CD14-positive monocyte (primary cell): ENCODE measurements around the gene ADGB. TPM values are rescaled to one million over a fixed set of nuclear protein-coding genes. Genes with fewer than 3 reads are reported as not detected.
A peak's percentile ranks its signal among the peaks of the same experiment; 100 is the strongest.

Source experiments
- DNase-seq, 3 donors: peaks; one replicate each; pipeline ENCODE4 v3.0.0-alpha.2; 2011 to 2022
- H2AFZ ChIP-seq: 2 replicates; pipeline ENCODE4 v1.6.0; 2012; ENCODE audit warnings: mild to moderate bottlenecking, low read depth, low read length, inconsistent platforms; ENCODE audit not compliant: insufficient read depth, poor library complexity, severe bottlenecking
- H3K27ac ChIP-seq, 2 donors: 1 replicate in 1 of 2; 2 replicates in 1 of 2; pipeline ENCODE4 v1.5.1; 2012 to 2013; ENCODE audit warnings: low read length in 2 of 2, control low read depth in 1 of 2, inconsistent platforms in 1 of 2, low read depth in 1 of 2, mild to moderate bottlenecking in 1 of 2
- H3K27me3 ChIP-seq, 2 donors: one replicate each; pipeline versions ENCODE4 v1.6.0 to v1.6.1; 2011 to 2013; ENCODE audit warnings: low read length in 2 of 2; ENCODE audit not compliant: control insufficient read depth in 2 of 2, insufficient read depth in 2 of 2
- H3K36me3 ChIP-seq, 2 donors: replicated peaks in 1 of 2; 1 replicate in 1 of 2; 2 replicates in 1 of 2; pipeline versions ENCODE4 v1.5.1 to v1.6.1; 2012 to 2013; ENCODE audit warnings: low read length in 2 of 2, control low read depth in 1 of 2, inconsistent platforms in 1 of 2, mild to moderate bottlenecking in 1 of 2; ENCODE audit not compliant: insufficient read depth in 2 of 2, control insufficient read depth in 1 of 2
- H3K4me1 ChIP-seq, 2 donors: 1 replicate in 1 of 2; 2 replicates in 1 of 2; pipeline versions ENCODE4 v1.5.1 to v1.6.1; 2012 to 2013; ENCODE audit warnings: low read length in 2 of 2, control low read depth in 1 of 2, inconsistent platforms in 1 of 2, mild to moderate bottlenecking in 1 of 2, moderate library complexity in 1 of 2; ENCODE audit not compliant: insufficient read depth in 2 of 2, control insufficient read depth in 1 of 2
- H3K4me2 ChIP-seq: replicated peaks from 2 replicates; pipeline ENCODE3; 2012; ENCODE audit warnings: low read length, moderate library complexity, mild to moderate bottlenecking; ENCODE audit not compliant: poor library complexity, severe bottlenecking; ENCODE audit errors: extremely low read depth
- H3K4me3 ChIP-seq, 3 experiments: fragments of 200-600 bp in 1 of 3; sonication (generic) in 1 of 3; replicated peaks in 1 of 3; 1 replicate in 2 of 3; 2 replicates in 1 of 3; pipeline ENCODE4 v1.5.1; 2011 to 2013; ENCODE audit warnings: low read length in 3 of 3, mild to moderate bottlenecking in 3 of 3, control low read depth in 2 of 3, low read depth in 2 of 3, inconsistent platforms in 1 of 3, moderate library complexity in 1 of 3
- H3K79me2 ChIP-seq: 2 replicates; pipeline ENCODE4 v1.6.0; 2012; ENCODE audit warnings: mild to moderate bottlenecking, control low read depth, inconsistent platforms, low read length, moderate library complexity; ENCODE audit not compliant: insufficient read depth
- H3K9ac ChIP-seq: 2 replicates; pipeline ENCODE4 v1.6.0; 2017; ENCODE audit warnings: low read length, mild to moderate bottlenecking; ENCODE audit not compliant: insufficient read depth, poor library complexity, severe bottlenecking
- H3K9me3 ChIP-seq, 2 donors: replicated peaks in 1 of 2; 1 replicate in 1 of 2; 2 replicates in 1 of 2; pipeline versions ENCODE4 v1.5.1 to v1.6.1; 2012 to 2013; ENCODE audit warnings: low read length in 2 of 2, control low read depth in 1 of 2; ENCODE audit not compliant: control insufficient read depth in 1 of 2, insufficient read depth in 1 of 2
- H4K20me1 ChIP-seq: 2 replicates; pipeline ENCODE4 v1.6.0; 2012; ENCODE audit warnings: mild to moderate bottlenecking, low read length, control low read depth, moderate library complexity; ENCODE audit not compliant: insufficient read depth
- H3K27ac Mint-ChIP-seq, 7 donors: one replicate each; pipeline ENCODE4 v1.8.0; 2020; ENCODE audit warnings: mild to moderate bottlenecking in 7 of 7, mixed read lengths in 7 of 7, moderate library complexity in 6 of 7, inconsistent platforms in 2 of 7
- H3K27me3 Mint-ChIP-seq, 3 donors: one replicate each; pipeline ENCODE4 v1.8.0; 2021 to 2022; ENCODE audit warnings: low read depth in 3 of 3, mild to moderate bottlenecking in 3 of 3, mixed read lengths in 3 of 3, moderate library complexity in 3 of 3, inconsistent platforms in 1 of 3
- H3K36me3 Mint-ChIP-seq, 2 donors: one replicate each; pipeline ENCODE4 v1.8.0; 2020; ENCODE audit warnings: mixed read lengths in 2 of 2, inconsistent platforms in 1 of 2, mild to moderate bottlenecking in 1 of 2
- H3K4me1 Mint-ChIP-seq: one replicate; pipeline ENCODE4 v1.8.0; 2020; ENCODE audit warnings: mild to moderate bottlenecking, mixed read lengths
- H3K4me3 Mint-ChIP-seq, 2 donors: one replicate each; pipeline ENCODE4 v1.8.0; 2020; ENCODE audit warnings: mild to moderate bottlenecking in 2 of 2, mixed read lengths in 2 of 2, moderate library complexity in 1 of 2
- H3K9me3 Mint-ChIP-seq, 7 donors: one replicate each; pipeline ENCODE4 v1.8.0; 2020 to 2022; ENCODE audit warnings: mixed read lengths in 7 of 7, mild to moderate bottlenecking in 6 of 7, moderate library complexity in 6 of 7, inconsistent platforms in 2 of 7
- WGBS: methylation state at CpG from one replicate; pipeline ENCODE4 v1.1.5; 2013; ENCODE audit warnings: missing lambda C conversion rate; ENCODE audit not compliant: insufficient coverage; 5-methylcytosine and 5-hydroxymethylcytosine counted together
- intact Hi-C, 2 donors: fragments of 100-400 bp; cut with micrococcal nuclease; formaldehyde crosslinking; loops; one replicate each; pipeline versions ENCODE4 v1.15.0 to v1.15.1; 2023
- polyA plus RNA-seq, 3 donors: library from polyadenylated mRNA; depleted of rRNA in 1 of 3; unstranded in 2 of 3; stranded (reverse) in 1 of 3; fragments of 300-500 nt in 2 of 3; fragments of >200 nt in 1 of 3; fragmentation: Illumina TruSeq in 2 of 3; gene quantifications; 1 replicate in 2 of 3; 2 replicates in 1 of 3; pipeline ENCODE4 v1.2.3, GENCODE V29; 2012 to 2021
- TF ChIP-seq, protein P1 (sequence below): fragments of 200-600 bp; IDR thresholded peaks from one replicate; pipeline ENCODE4 v1.8.0; 2022; ENCODE audit warnings: antibody characterized with exemption, mild to moderate bottlenecking

ADGB gene
- polyA plus RNA-seq, 3 donors, result 0.01 TPM; not detected in 2

DNA sequence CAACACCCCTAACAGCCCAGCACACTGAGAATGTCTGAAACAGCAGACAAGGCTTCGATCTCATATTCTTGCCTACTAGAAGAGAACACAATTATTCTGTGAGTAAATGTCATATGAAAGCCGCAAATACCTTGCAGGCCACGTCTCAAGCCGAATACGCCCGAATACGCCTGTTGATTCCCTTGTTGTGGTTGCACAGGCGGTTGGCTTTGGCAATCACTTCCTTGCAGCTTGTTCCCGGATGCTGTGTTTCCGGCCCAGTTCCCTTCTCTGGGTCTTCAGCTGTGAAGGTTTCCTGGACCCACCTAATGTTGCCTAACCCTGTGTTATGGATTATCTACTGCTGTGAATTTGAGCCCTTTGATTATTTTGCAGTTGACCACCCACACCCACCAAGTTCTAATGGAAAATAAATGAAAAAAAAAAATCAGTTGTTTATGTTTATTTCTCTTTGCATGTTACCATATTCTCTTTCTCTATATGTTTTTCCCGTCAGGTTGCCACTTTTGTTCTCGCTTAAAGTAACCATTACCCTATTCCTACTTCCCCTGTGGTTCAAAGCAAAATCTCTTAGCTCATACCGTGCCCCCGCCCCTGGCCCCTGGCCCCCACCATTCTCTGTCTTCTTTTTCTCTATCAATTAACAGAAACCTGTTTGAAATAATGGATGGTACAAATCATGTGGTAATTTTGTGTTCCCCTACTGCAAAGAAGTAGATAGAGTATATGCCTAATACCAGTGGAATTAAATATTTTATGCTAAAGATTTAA is 172.4 kb downstream of the ADGB start:
- no peaks in the 10 kb centered on the region for H3K27me3 ChIP-seq
- H3K4me1 Mint-ChIP-seq, result peaks cover 40% of the 10 kb centered on the region
- peak overlapping the region; percentile 45 for H3K9ac ChIP-seq
- H3K4me1 ChIP-seq, result peaks cover 25 to 35% of the 10 kb centered on the region in 2 donors
- no peaks in the 10 kb centered on the region for H3K79me2 ChIP-seq
- H2AFZ ChIP-seq, result peak overlapping the region; percentile 54
- WGBS, result 0% methylated on average over 8 of the region's 14 CpGs
- no peaks in the 10 kb centered on the region for H3K9me3 Mint-ChIP-seq
- peak overlapping the region; percentile 83 to 97 (median 92) for H3K27ac Mint-ChIP-seq
- peak overlapping the region; percentile 83 for H3K4me2 ChIP-seq
- H3K9me3 ChIP-seq, result no peaks in the 10 kb centered on the region
- peak; percentile 34 to 69 (median 65) for DNase-seq
- H3K27me3 Mint-ChIP-seq, result peaks cover 0 to 1% (median 0%) of the 10 kb centered on the region in 3 donors
- H3K36me3 ChIP-seq, result no peaks in the 10 kb centered on the region
- no peaks in the 10 kb centered on the region for H3K36me3 Mint-ChIP-seq
- peak overlapping the region; percentile 77 to 93 for H3K4me3 Mint-ChIP-seq
- H3K27ac ChIP-seq, result peak overlapping the region; percentile 2 to 69
- H3K4me3 ChIP-seq, result peak overlapping the region; percentile 30 to 74 (median 65)
- H4K20me1 ChIP-seq, result no peaks in the 10 kb centered on the region
- TF ChIP-seq, protein P1, sequence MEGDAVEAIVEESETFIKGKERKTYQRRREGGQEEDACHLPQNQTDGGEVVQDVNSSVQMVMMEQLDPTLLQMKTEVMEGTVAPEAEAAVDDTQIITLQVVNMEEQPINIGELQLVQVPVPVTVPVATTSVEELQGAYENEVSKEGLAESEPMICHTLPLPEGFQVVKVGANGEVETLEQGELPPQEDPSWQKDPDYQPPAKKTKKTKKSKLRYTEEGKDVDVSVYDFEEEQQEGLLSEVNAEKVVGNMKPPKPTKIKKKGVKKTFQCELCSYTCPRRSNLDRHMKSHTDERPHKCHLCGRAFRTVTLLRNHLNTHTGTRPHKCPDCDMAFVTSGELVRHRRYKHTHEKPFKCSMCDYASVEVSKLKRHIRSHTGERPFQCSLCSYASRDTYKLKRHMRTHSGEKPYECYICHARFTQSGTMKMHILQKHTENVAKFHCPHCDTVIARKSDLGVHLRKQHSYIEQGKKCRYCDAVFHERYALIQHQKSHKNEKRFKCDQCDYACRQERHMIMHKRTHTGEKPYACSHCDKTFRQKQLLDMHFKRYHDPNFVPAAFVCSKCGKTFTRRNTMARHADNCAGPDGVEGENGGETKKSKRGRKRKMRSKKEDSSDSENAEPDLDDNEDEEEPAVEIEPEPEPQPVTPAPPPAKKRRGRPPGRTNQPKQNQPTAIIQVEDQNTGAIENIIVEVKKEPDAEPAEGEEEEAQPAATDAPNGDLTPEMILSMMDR, result no peak
- intact Hi-C loops, result no loop called here

DNA sequence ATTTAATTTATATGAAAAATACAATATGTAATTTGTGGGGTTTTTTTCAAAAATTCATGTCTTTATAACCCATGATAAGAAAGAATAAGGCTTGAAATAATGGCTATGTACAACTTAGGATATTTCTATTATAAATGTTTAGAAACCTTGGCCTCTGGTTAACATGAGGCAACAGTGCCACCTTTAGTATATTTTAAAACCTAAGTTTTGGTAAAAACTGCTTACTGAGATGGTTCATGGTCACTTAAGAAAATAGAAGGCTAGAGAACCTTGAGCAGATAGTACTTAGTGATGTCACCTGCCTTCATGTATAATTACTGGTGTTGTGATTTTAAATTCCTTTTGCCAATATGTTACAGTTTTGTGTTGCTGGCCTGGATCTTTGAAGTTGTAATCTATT is 176.4 kb downstream of the ADGB start:
- no peaks in the 10 kb centered on the region for H3K79me2 ChIP-seq
- peaks cover 26% of the 10 kb centered on the region for H3K4me1 Mint-ChIP-seq
- H2AFZ ChIP-seq, result no peak overlapping the region
- intact Hi-C loops, result no loop called here
- H3K27ac Mint-ChIP-seq, result peak overlapping the region in 1 of 7 donors; percentile 21
- H3K4me3 Mint-ChIP-seq, result no peak overlapping the region
- peaks cover 16 to 29% of the 10 kb centered on the region in 2 donors for H3K4me1 ChIP-seq
- no peaks in the 10 kb centered on the region for H3K27me3 Mint-ChIP-seq
- TF ChIP-seq, protein P1, result no peak
- no peaks in the 10 kb centered on the region for H3K36me3 ChIP-seq
- no peak overlapping the region for H3K4me3 ChIP-seq
- no peak overlapping the region for H3K27ac ChIP-seq
- no peak overlapping the region for H3K4me2 ChIP-seq
- H3K9me3 Mint-ChIP-seq, result no peaks in the 10 kb centered on the region
- H4K20me1 ChIP-seq, result no peaks in the 10 kb centered on the region
- no peak overlapping the region for H3K9ac ChIP-seq
- no peaks in the 10 kb centered on the region for H3K27me3 ChIP-seq
- no peaks in the 10 kb centered on the region for H3K36me3 Mint-ChIP-seq
- DNase-seq, result peak in 1 of 3 donors; percentile 5
- no peaks in the 10 kb centered on the region for H3K9me3 ChIP-seq
